ENCODE data around the gene EXOC3L2.

- TF ChIP-seq MYC (IDR thresholded peaks at IDR 0.05; ENCODE audit: low read depth, low read length) (no peak), CTCF (IDR thresholded peaks at IDR 0.05; ENCODE audit: extremely low read depth in 1 of 2, insufficient read depth in 1 of 2, low read depth in 1 of 2, low read length in 2 of 2) (no peak), EZH2 (IDR thresholded peaks at IDR 0.05; ENCODE audit: borderline replicate concordance, low read depth, low read length, severe bottlenecking) (no peak)
Measured at GRCh38 chr19:45264781-45265317, 19.6 kb upstream of the EXOC3L2 start.
